Peyer's patch (tissue), 4 donors: ENCODE results near the gene ATP4A.

Experiments used
- CTCF ChIP-seq, 6 experiments: fragments of 450-650 bp in 4 of 6; fragments of 200-600 bp in 2 of 6; sonication (generic) in 1 of 6; IDR thresholded peaks; one replicate each; pipeline ENCODE4 v1.5.1; 2017 to 2019; ENCODE audit warnings: antibody characterized with exemption in 6 of 6, mild to moderate bottlenecking in 3 of 6, moderate library complexity in 1 of 6
- POLR2A ChIP-seq, 2 donors: fragments of 450-650 bp; IDR thresholded peaks; one replicate each; pipeline ENCODE4 v1.5.1; 2017; ENCODE audit warnings: antibody characterized with exemption in 2 of 2, mild to moderate bottlenecking in 2 of 2, moderate library complexity in 2 of 2

GRCh38 chr19:35509018-35509652 lies 54.3 kb downstream of the ATP4A start:
- TF ChIP-seq CTCF (IDR thresholded peaks at IDR 0.05) (no peak), POLR2A (IDR thresholded peaks at IDR 0.05) (no peak)
